ENCODE measurements around the gene CFAP90.
A peak's percentile ranks its signal among the peaks of the same experiment; 100 is the strongest.

Gene CFAP90

GRCh38 chr5:7867260-7867659, 16.3 kb upstream of the CFAP90 start:
- no peak for DNase-seq

GRCh38 chr5:7866196-7866595, 15.3 kb upstream of the CFAP90 start:
- DNase-seq: no peak

- no peak for DNase-seq
These were observed 7.1 kb upstream of the CFAP90 start for GRCh38 chr5:7857926-7858632.

GRCh38 chr5:7857361-7857760, 6.4 kb upstream of the CFAP90 start:
- no peak for DNase-seq

GRCh38 chr5:7856855-7857254, 5.9 kb upstream of the CFAP90 start:
- DNase-seq: peak; percentile 17

- no peak for DNase-seq
These were observed 4.7 kb upstream of the CFAP90 start for GRCh38 chr5:7855611-7856010.

GRCh38 chr5:7852988-7853387, 2.1 kb upstream of the CFAP90 start:
- DNase-seq: no peak

- DNase-seq: no peak
These were observed 1.6 kb upstream of the CFAP90 start for GRCh38 chr5:7852542-7852941.

GRCh38 chr5:7851617-7852289, 820 bp upstream of the CFAP90 start:
- DNase-seq: no peak

- DNase-seq: no peak
These were observed 283 bp upstream of the CFAP90 start for GRCh38 chr5:7851240-7851592.

GRCh38 chr5:7849681-7850394, 1.1 kb downstream of the CFAP90 start:
- no peak for DNase-seq

GRCh38 chr5:7848296-7848695, 2.6 kb downstream of the CFAP90 start:
- no peak for DNase-seq

- no peak for DNase-seq
These were observed 4.6 kb downstream of the CFAP90 start for GRCh38 chr5:7846327-7846726.

- DNase-seq: no peak
These were observed 5.4 kb downstream of the CFAP90 start for GRCh38 chr5:7845557-7845956.

GRCh38 chr5:7844901-7845300, 6.0 kb downstream of the CFAP90 start:
- no peak for DNase-seq

GRCh38 chr5:7842531-7842930, 8.4 kb downstream of the CFAP90 start:
- DNase-seq: no peak

GRCh38 chr5:7837403-7837802, 13.5 kb downstream of the CFAP90 start:
- DNase-seq: no peak

GRCh38 chr5:7834982-7835381, 16.0 kb downstream of the CFAP90 start:
- DNase-seq: no peak

GRCh38 chr5:7828269-7828668, 22.7 kb downstream of the CFAP90 start:
- no peak for DNase-seq

- no peak for DNase-seq
These were observed 23.3 kb downstream of the CFAP90 start for GRCh38 chr5:7827610-7828009.

GRCh38 chr5:7825630-7826029, 25.3 kb downstream of the CFAP90 start:
- DNase-seq: no peak

GRCh38 chr5:7824995-7825394, 25.9 kb downstream of the CFAP90 start:
- DNase-seq: no peak

- DNase-seq: peak; percentile 37
These were observed 27.3 kb downstream of the CFAP90 start for GRCh38 chr5:7823594-7823993.

GRCh38 chr5:7822449-7822848, 28.5 kb downstream of the CFAP90 start:
- no peak for DNase-seq

Measured in NCI-H187 treated with DMSO at 0.1 percent for 48 hours (cell line).